Stomach (tissue), 9 donors: ENCODE results near the gene PPDPF. TPM values are rescaled to one million over a fixed set of nuclear protein-coding genes. Genes with fewer than 3 reads are reported as not detected.
"Not testable (repeated sequence)": the region's sequence is repeated elsewhere in the genome, so short reads cannot be mapped to it uniquely, and the experiment has no call there.

Source experiments
- DNase-seq, 2 donors: peaks; one replicate each; pipeline versions ENCODE4 v3.0.0 to v3.0.0-alpha.2; 2013 to 2019
- H3K27ac ChIP-seq, 5 donors: fragments of 200-600 bp in 4 of 5; sonication (generic) in 4 of 5; one replicate each; pipeline ENCODE4 v1.5.1; 2013 to 2019; ENCODE audit warnings: mild to moderate bottlenecking in 1 of 5, moderate library complexity in 1 of 5
- H3K27me3 ChIP-seq, 3 donors: fragments of 200-600 bp; sonication (generic); one replicate each; pipeline ENCODE4 v1.5.1; 2017 to 2019; ENCODE audit warnings: mixed run types in 1 of 3
- H3K36me3 ChIP-seq, 4 donors: fragments of 200-600 bp; sonication (generic); 1 replicate in 3 of 4; 2 replicates in 1 of 4; pipeline ENCODE4 v1.5.1; 2016 to 2019
- H3K4me1 ChIP-seq, 4 donors: fragments of 200-600 bp; sonication (generic); one replicate each; pipeline ENCODE4 v1.5.1; 2016 to 2019
- H3K4me3 ChIP-seq, 4 donors: fragments of 200-600 bp; sonication (generic) in 3 of 4; one replicate each; pipeline ENCODE4 v1.5.1; 2016 to 2019; ENCODE audit warnings: mild to moderate bottlenecking in 1 of 4
- H3K9me3 ChIP-seq, 4 donors: fragments of 200-600 bp; sonication (generic); one replicate each; pipeline ENCODE4 v1.5.1; 2016 to 2019
- CTCF ChIP-seq, 7 experiments: fragments of 450-650 bp in 4 of 7; fragments of 200-600 bp in 3 of 7; sonication (generic) in 3 of 7; IDR thresholded peaks; one replicate each; pipeline ENCODE4 v1.5.1; 2016 to 2019; ENCODE audit warnings: antibody characterized with exemption in 7 of 7, control low read depth in 2 of 7, mild to moderate bottlenecking in 1 of 7
- EP300 ChIP-seq: sonication (generic); formaldehyde crosslinking; IDR thresholded peaks from one replicate; pipeline ENCODE4 v1.6.1; 2017; ENCODE audit warnings: antibody characterized with exemption
- POLR2A ChIP-seq, 4 donors: fragments of 450-650 bp; IDR thresholded peaks; one replicate each; pipeline ENCODE4 v1.6.1; 2016; ENCODE audit warnings: antibody characterized with exemption in 4 of 4, control low read depth in 2 of 4, mild to moderate bottlenecking in 1 of 4, moderate library complexity in 1 of 4
- POLR2AphosphoS5 ChIP-seq, 3 donors: sonication (generic); formaldehyde crosslinking; IDR thresholded peaks; one replicate each; pipeline ENCODE4 v1.6.1; 2016; ENCODE audit warnings: antibody characterized with exemption in 3 of 3
- WGBS, 5 donors: extraction: QIAGEN DNeasy Blood & Tissue Kit in 3 of 5; methylation state at CpG; one replicate each; pipeline versions ENCODE4 v1.1.5 to v1.1.7; 2013 to 2018; 5-methylcytosine and 5-hydroxymethylcytosine counted together
- intact Hi-C: fragments of 100-400 bp; cut with DNase I; formaldehyde crosslinking; loops from one replicate; pipeline ENCODE4 v1.15.1; 2023; ENCODE audit warnings: low total_unique reads
- polyA plus RNA-seq, 3 donors: library from polyadenylated mRNA; stranded (reverse); fragments of 200-250 nt; gene quantifications; one replicate each; pipeline ENCODE4 v1.2.3, GENCODE V29; 2013
- total RNA-seq, 5 donors: library from RNA; depleted of rRNA; stranded (reverse); fragments of >200 nt; gene quantifications; one replicate each; pipeline versions ENCODE4 v1.1.0 to v1.2.3, GENCODE V29; 2014 to 2016
- donor health status: healthy with polysubstance abuse.
- donor health status: Bipolar disorder and iron deficiency.
- donor health status: healthy.

Gene PPDPF
- total and polyA plus RNA-seq, 8 donors = 1.8 to 756 (median 195) TPM

- intact Hi-C loops = no loop called here
- Histone ChIP-seq H3K4me3 (no peak overlapping the region), H3K36me3 (no peaks in the 10 kb centered on the region), H3K9me3 (no peaks in the 10 kb centered on the region), H3K27me3 (peaks cover 2 to 47% (median 7%) of the 10 kb centered on the region in 3 donors), H3K4me1 (peaks cover 0 to under 1% (median 0%) of the 10 kb centered on the region in 4 donors), H3K27ac (no peak overlapping the region)
- DNase-seq = no peak
- TF ChIP-seq POLR2AphosphoS5 (IDR thresholded peaks at IDR 0.05) = no peak
- no peak for TF ChIP-seq EP300
- TF ChIP-seq CTCF (IDR thresholded peaks at IDR 0.05) = no peak
- TF ChIP-seq POLR2A (IDR thresholded peaks at IDR 0.05) = no peak
- WGBS, 5 donors = 75 to 95% (median 92%) methylated on average over 3 of the region's 3 CpGs
Measured at GRCh38 chr20:63513207-63513606, 7.4 kb upstream of the PPDPF start.

GRCh38 chr20:63514520-63514919 is 6.0 kb upstream of the PPDPF start:
- 67 to 76% (median 73%) methylated on average over 9 to 10 of the region's 10 CpGs for WGBS, 5 donors
- H3K9me3 ChIP-seq, DNase-seq, H3K36me3 ChIP-seq, H3K4me3 ChIP-seq, H3K27ac ChIP-seq, intact Hi-C loops: not testable (repeated sequence)
- peaks cover 3 to 14% (median 8%) of the 10 kb centered on the region in 4 donors for H3K4me1 ChIP-seq
- peaks cover 0 to 38% (median 2%) of the 10 kb centered on the region in 3 donors for H3K27me3 ChIP-seq

GRCh38 chr20:63517376-63518309 is 2.9 kb upstream of the PPDPF start:
- peak in 1 of 2 donors; percentile 7 for DNase-seq
- intact Hi-C loops = no loop called here
- Histone ChIP-seq H3K27me3 (peaks cover 0 to 10% (median 0%) of the 10 kb centered on the region in 3 donors), H3K4me3 (no peak overlapping the region), H3K27ac (no peak overlapping the region), H3K36me3 (peaks cover 0 to 8% (median 3%) of the 10 kb centered on the region in 4 donors), H3K9me3 (no peaks in the 10 kb centered on the region), H3K4me1 (peaks cover 18 to 34% (median 32%) of the 10 kb centered on the region in 4 donors)
- 89 to 95% (median 91%) methylated on average over 26 to 32 of the region's 32 CpGs for WGBS, 5 donors
- TF ChIP-seq EP300 (no peak), POLR2A (IDR thresholded peaks at IDR 0.05) (no peak), CTCF (IDR thresholded peaks at IDR 0.05) (no peak), POLR2AphosphoS5 (IDR thresholded peaks at IDR 0.05) (no peak)

GRCh38 chr20:63518351-63518861 is 2.2 kb upstream of the PPDPF start:
- Histone ChIP-seq H3K4me3 (no peak overlapping the region), H3K36me3 (peaks cover 0 to 16% (median 10%) of the 10 kb centered on the region in 4 donors), H3K9me3 (peaks cover 0 to 4% (median 0%) of the 10 kb centered on the region in 4 donors), H3K27ac (no peak overlapping the region), H3K4me1 (peaks cover 20 to 42% (median 40%) of the 10 kb centered on the region in 4 donors), H3K27me3 (peaks cover 0 to 2% (median 0%) of the 10 kb centered on the region in 3 donors)
- DNase-seq = peak in 1 of 2 donors; percentile 25
- TF ChIP-seq POLR2A (IDR thresholded peaks at IDR 0.05) = no peak
- TF ChIP-seq POLR2AphosphoS5 (IDR thresholded peaks at IDR 0.05) = no peak
- TF ChIP-seq CTCF (IDR thresholded peaks at IDR 0.05) = no peak
- no peak for TF ChIP-seq EP300
- 81 to 92% (median 88%) methylated on average over 14 to 20 of the region's 20 CpGs for WGBS, 5 donors
- intact Hi-C loops = no loop called here
